K562 (cell line): Measurements from ENCODE around the gene ASCL2. TPM values are rescaled to one million over a fixed set of nuclear protein-coding genes. Genes with fewer than 3 reads are reported as not detected.

Experiments
- ATAC-seq: fragments of 200-7000 bp; cut with Tn5 transposase; 3 replicates; pipeline ENCODE4 v1.9.1; 2020; ENCODE audit warnings: moderate library complexity
- BruUV-seq: library from RNA; stranded (reverse); fragments of 400-500 nt; replicated peaks from 2 replicates; lab custom pipeline; 2021; lab: Mats Ljungman, UMichigan
- CTCF ChIA-PET: fragments of 300-600 bp; formaldehyde crosslinking; extraction: SDS; loops from one replicate; lab custom pipeline; 2021; ENCODE audit warnings: low intra/inter-chr PET ratio; lab: Yijun Ruan, JAX
- POLR2A ChIA-PET: fragments of 300-600, 350-650 bp; sonication (Branson Sonifier 250); formaldehyde crosslinking; extraction: SDS; loops from one replicate; lab custom pipeline; 2021; ENCODE audit warnings: antibody characterized with exemption, inconsistent platforms; lab: Yijun Ruan, JAX
- DNase-seq, 4 experiments: peaks; one replicate each; pipeline versions ENCODE4 v3.0.0 to v3.0.0-alpha.2; 2011 to 2018; ENCODE audit warnings: low spot score in 3 of 4, mixed read lengths in 3 of 4; ENCODE audit errors: extremely low read depth in 1 of 4
- FAIRE-seq: peaks from 2 replicates; lab custom pipeline; 2011; peaks lifted over from hg19 to GRCh38; lab: Jason Lieb, UNC
- H2AFZ ChIP-seq: 2 replicates; pipeline ENCODE4 v1.6.0; 2011; ENCODE audit warnings: low read depth, low read length, control low read depth, inconsistent platforms
- H3K27ac ChIP-seq: fragments of 200-600 bp; 3 replicates; pipeline ENCODE4 v1.8.0; 2011; ENCODE audit warnings: low read depth, mild to moderate bottlenecking, control low read depth, inconsistent platforms, low read length, moderate library complexity, mixed read lengths; ENCODE audit errors: extremely low read depth
- H3K27me3 ChIP-seq, 2 experiments: fragments of 300-600 bp in 1 of 2; 2 replicates in 1 of 2; 3 replicates in 1 of 2; pipeline versions ENCODE4 v1.6.0 to v1.8.0; 2011; ENCODE audit warnings: inconsistent platforms in 2 of 2, low read length in 2 of 2, mild to moderate bottlenecking in 1 of 2, mixed read lengths in 1 of 2, moderate library complexity in 1 of 2; ENCODE audit not compliant: control insufficient read depth in 2 of 2, insufficient read depth in 2 of 2
- H3K36me3 ChIP-seq: fragments of 300-600 bp; 3 replicates; pipeline ENCODE4 v1.8.0; 2011; ENCODE audit warnings: mild to moderate bottlenecking, low read length, inconsistent platforms; ENCODE audit not compliant: control insufficient read depth, insufficient read depth
- H3K4me1 ChIP-seq, 2 experiments: fragments of 200-600 bp in 1 of 2; replicated peaks in 1 of 2; 2 replicates in 1 of 2; 3 replicates in 1 of 2; pipeline versions ENCODE4 v1.5.1 to v1.8.0; 2011; ENCODE audit warnings: inconsistent platforms in 2 of 2, low read length in 2 of 2, mild to moderate bottlenecking in 1 of 2, mixed read lengths in 1 of 2, moderate library complexity in 1 of 2; ENCODE audit not compliant: control insufficient read depth in 2 of 2, insufficient read depth in 2 of 2
- H3K4me2 ChIP-seq: 2 replicates; pipeline ENCODE4 v1.6.1; 2011; ENCODE audit warnings: low read length, control low read depth, inconsistent platforms, mixed read lengths; ENCODE audit not compliant: insufficient read depth
- H3K4me3 ChIP-seq: fragments of 200-600 bp; sonication (generic), shearing (Covaris generic); 2 replicates; pipeline ENCODE4 v1.5.1; 2016; ENCODE audit warnings: control low read depth, inconsistent platforms
- H3K79me2 ChIP-seq: fragments of 200-600 bp; 3 replicates; pipeline ENCODE4 v1.8.0; 2011; ENCODE audit warnings: low read length, inconsistent platforms; ENCODE audit not compliant: control insufficient read depth, insufficient read depth
- H3K9ac ChIP-seq, 2 experiments: 2 replicates each; pipeline versions ENCODE4 v1.6.0 to v1.6.1; 2011; ENCODE audit warnings: low read depth in 2 of 2, low read length in 2 of 2, control low read depth in 1 of 2, inconsistent platforms in 1 of 2, mild to moderate bottlenecking in 1 of 2, mixed read lengths in 1 of 2; ENCODE audit not compliant: insufficient read depth in 1 of 2
- H3K9me1 ChIP-seq: one replicate; pipeline ENCODE4 v1.6.0; 2011; ENCODE audit warnings: inconsistent platforms, mild to moderate bottlenecking, low read length, moderate library complexity; ENCODE audit not compliant: control insufficient read depth, insufficient read depth
- H3K9me3 ChIP-seq: replicated peaks from 2 replicates; pipeline ENCODE4 v1.5.1; 2011; ENCODE audit warnings: low read depth, low read length, inconsistent platforms; ENCODE audit not compliant: control insufficient read depth, insufficient read depth
- H4K20me1 ChIP-seq: replicated peaks from 2 replicates; pipeline ENCODE4 v1.6.1; 2011; ENCODE audit warnings: low read length, inconsistent platforms, mixed read lengths; ENCODE audit not compliant: control insufficient read depth, insufficient read depth
- FOS ChIP-seq: IDR thresholded peaks from 3 replicates; pipeline ENCODE4 v1.6.1; 2011; ENCODE audit not compliant: insufficient read length; ENCODE audit errors: extremely low read depth
- NFE2L1 ChIP-seq: fragments of 450-650 bp; IDR thresholded peaks from 2 replicates; pipeline ENCODE4 v1.6.1; 2016; ENCODE audit warnings: missing genetic modification characterization, low read depth, mild to moderate bottlenecking, missing compliant biosample characterization, moderate library complexity, borderline replicate concordance
- TEAD1 ChIP-seq, 2 experiments: fragments of 450-650 bp in 1 of 2; sonication (generic) in 1 of 2; formaldehyde crosslinking; IDR thresholded peaks; 2 replicates each; pipeline versions ENCODE4 v1.4.0 to v1.8.0; 2020 to 2022; ENCODE audit warnings: mild to moderate bottlenecking in 2 of 2, missing genetic modification reagents in 1 of 2
- ZNF384 ChIP-seq: IDR thresholded peaks from 2 replicates; pipeline ENCODE4 v1.6.1; 2012; ENCODE audit warnings: low read depth, low read length, improper control_type of control experiment
- WGBS: fragments of 100-300 bp; shearing (Covaris generic); methylation state at CpG from one replicate; pipeline ENCODE4 v1.1.6; 2016; ENCODE audit warnings: low coverage, mixed read lengths; ENCODE audit not compliant: insufficient coverage; ENCODE audit errors: missing lambda C conversion rate; 5-methylcytosine and 5-hydroxymethylcytosine counted together
- in situ Hi-C: fragments of 300-500 bp; cut with MboI; formaldehyde crosslinking; loops from 4 replicates; pipeline ENCODE4 v1.15.0; 2018; ENCODE audit warnings: inconsistent platforms, mixed read lengths
- intact Hi-C: fragments of 100-400 bp; cut with micrococcal nuclease; formaldehyde crosslinking; loops from 2 replicates; pipeline ENCODE4 v1.14.2; 2022
- polyA plus RNA-seq, 8 experiments: library from polyadenylated mRNA; depleted of rRNA in 4 of 8; stranded (reverse) in 5 of 8; unstranded in 3 of 8; fragments of >200 nt; fragmentation: Nextera tagmentation in 2 of 8; fragmentation: Illumina TruSeq in 1 of 8; extraction: Ambion mirVana in 2 of 8; extraction: Trizol in 1 of 8; gene quantifications; 2 replicates each; pipeline versions ENCODE4 v1.2.1 to v1.2.3, GENCODE V29; 2011 to 2014; ENCODE audit warnings: inconsistent platforms in 1 of 8, missing spikeins in 1 of 8
- total RNA-seq, 7 experiments: library from RNA; depleted of rRNA in 6 of 7; stranded (reverse); fragments of >200 nt in 6 of 7; fragmentation: Illumina TruSeq in 2 of 7; extraction: Trizol in 2 of 7; gene quantifications; 2 replicates each; pipeline versions ENCODE4 v1.2.1 to v1.2.3, GENCODE V29; 2011 to 2021; ENCODE audit warnings: low replicate concordance in 1 of 7

The ASCL2 gene
- total and polyA plus RNA-seq, 9 of the 15 experiments (the other 6 are each of a cell fraction or from before 2014, with no cell fraction given): 0.11 to 1.4 (median 0.36) TPM; not detected in 2

DNA sequence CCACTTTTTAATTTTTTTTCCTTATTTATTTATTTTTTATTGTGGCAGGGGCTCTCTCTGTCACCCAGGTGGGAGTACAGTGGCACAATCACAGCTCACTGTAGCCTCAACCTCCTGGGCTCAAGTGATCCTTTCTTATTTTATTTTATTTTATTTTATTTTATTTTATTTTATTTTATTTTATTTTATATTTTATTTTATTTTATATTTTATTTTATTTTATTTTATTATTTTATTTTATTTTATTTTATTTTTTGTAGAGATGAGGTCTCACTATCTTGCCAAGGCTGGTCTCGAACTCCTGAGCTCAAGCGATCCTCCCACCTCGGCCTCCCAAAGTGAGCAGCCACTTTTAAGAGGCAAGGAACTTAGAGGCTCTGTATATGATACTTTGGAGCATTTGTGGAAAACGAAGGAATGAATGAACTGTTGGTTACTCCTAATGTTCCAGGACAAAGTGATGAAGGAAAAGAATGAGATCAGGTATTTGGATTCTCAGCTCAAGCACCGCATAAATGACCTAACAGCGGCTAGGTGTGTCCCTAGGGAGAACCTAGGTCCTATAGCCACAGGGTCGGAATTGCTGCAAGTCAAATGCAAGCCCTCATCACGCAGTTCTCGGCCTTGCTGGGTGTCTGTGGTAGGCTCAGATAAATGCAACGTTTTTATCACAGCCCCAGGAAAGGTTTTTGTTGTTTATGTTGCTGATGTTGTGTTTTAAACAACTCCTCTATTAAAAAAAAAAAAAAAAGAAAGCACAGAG is 36.5 kb downstream of the ASCL2 start:
- BruUV-seq: no TSS peak
- intact Hi-C loops (no loop called here), in situ Hi-C loops (no loop called here)
- DNase-seq: no peak
- H3K4me1 ChIP-seq: no peaks in the 10 kb centered on the region
- ChIA-PET POLR2A (no interaction called here), CTCF (no interaction called here)
- no peak for TF ChIP-seq FOS
- no peak for TF ChIP-seq NFE2L1 (tag)
- TF ChIP-seq TEAD1 (CRISPR knock-in tag; IDR thresholded peaks at IDR 0.05): no peak
- no peak for TF ChIP-seq ZNF384
- FAIRE-seq: no peak
- no peaks in the 10 kb centered on the region for H3K9me1 ChIP-seq
- whole genome bisulfite sequencing: 5% methylated on average over 10 of the region's 10 CpGs
- H2AFZ ChIP-seq: no peak overlapping the region
- no peak for ATAC-seq
- H4K20me1 ChIP-seq: no peaks in the 10 kb centered on the region
- H3K27ac ChIP-seq: no peak overlapping the region
- H3K4me2 ChIP-seq: no peak overlapping the region
- no peak overlapping the region for H3K4me3 ChIP-seq
- H3K79me2 ChIP-seq: no peaks in the 10 kb centered on the region
- peaks cover 19 to 39% of the 10 kb centered on the region in 2 experiments for H3K27me3 ChIP-seq
- no peaks in the 10 kb centered on the region for H3K9me3 ChIP-seq
- H3K36me3 ChIP-seq: no peaks in the 10 kb centered on the region
- no peak overlapping the region for H3K9ac ChIP-seq
